Subcutaneous adipose tissue (tissue), 4 donors: ENCODE measurements around the gene DPP6. TPM values are rescaled to one million over a fixed set of nuclear protein-coding genes. Genes with fewer than 3 reads are reported as not detected.

ENCODE experiments used
- total RNA-seq, 4 donors: library from RNA; depleted of rRNA; stranded (reverse); fragments of >200 nt; gene quantifications; one replicate each; pipeline ENCODE4 v1.1.0, GENCODE V29; 2016
- TF ChIP-seq, protein P1 (sequence below): fragments of 450-650 bp; IDR thresholded peaks from one replicate; pipeline ENCODE4 v1.5.1; 2016; ENCODE audit warnings: low read depth, mild to moderate bottlenecking, control low read depth, antibody characterized with exemption, moderate library complexity

The DPP6 gene
- total RNA-seq, 4 donors from 2014 or later = 0.19 to 2.0 (median 0.85) TPM; not detected in 1

DNA sequence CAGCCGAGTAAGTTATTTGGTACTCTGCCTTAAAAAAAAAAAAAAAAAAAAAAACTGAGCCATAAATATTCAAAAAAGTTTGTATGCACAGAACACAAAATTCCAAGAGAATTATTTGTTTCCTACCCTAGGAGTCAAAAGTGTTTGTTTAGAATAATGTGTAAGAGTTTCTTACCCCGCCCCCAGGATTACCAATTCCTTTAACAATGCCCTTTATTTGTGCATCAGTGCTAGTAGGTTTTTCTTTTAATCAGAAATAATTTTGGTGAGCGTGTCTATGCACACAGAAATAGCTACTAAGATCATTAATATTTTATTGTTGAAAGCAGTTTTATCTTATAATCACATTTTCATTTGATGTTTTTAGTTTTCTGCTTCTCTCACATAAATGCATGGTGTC is 374.6 kb downstream of the DPP6 start:
- TF ChIP-seq, protein P1, sequence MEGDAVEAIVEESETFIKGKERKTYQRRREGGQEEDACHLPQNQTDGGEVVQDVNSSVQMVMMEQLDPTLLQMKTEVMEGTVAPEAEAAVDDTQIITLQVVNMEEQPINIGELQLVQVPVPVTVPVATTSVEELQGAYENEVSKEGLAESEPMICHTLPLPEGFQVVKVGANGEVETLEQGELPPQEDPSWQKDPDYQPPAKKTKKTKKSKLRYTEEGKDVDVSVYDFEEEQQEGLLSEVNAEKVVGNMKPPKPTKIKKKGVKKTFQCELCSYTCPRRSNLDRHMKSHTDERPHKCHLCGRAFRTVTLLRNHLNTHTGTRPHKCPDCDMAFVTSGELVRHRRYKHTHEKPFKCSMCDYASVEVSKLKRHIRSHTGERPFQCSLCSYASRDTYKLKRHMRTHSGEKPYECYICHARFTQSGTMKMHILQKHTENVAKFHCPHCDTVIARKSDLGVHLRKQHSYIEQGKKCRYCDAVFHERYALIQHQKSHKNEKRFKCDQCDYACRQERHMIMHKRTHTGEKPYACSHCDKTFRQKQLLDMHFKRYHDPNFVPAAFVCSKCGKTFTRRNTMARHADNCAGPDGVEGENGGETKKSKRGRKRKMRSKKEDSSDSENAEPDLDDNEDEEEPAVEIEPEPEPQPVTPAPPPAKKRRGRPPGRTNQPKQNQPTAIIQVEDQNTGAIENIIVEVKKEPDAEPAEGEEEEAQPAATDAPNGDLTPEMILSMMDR = no peak

DNA sequence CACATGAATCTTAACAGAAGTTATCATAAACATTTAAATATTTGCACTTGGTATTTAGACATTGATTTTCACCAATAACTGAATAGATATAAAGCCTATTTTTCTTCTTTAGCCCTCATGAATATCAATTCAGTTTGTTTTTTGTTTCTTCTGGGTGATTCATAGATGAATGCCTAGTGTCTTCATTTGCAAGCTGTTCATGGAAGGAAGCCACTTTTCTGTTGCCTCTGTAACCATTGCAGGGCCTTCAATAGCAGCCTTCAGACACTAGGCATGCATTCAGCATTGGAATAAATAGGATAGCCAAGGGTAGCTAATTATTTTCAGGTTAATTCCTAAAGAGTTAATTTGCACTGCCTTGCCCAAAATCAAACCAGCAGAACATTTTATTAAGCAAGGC is 375.3 kb downstream of the DPP6 start:
- TF ChIP-seq, protein P1 = no peak

DNA sequence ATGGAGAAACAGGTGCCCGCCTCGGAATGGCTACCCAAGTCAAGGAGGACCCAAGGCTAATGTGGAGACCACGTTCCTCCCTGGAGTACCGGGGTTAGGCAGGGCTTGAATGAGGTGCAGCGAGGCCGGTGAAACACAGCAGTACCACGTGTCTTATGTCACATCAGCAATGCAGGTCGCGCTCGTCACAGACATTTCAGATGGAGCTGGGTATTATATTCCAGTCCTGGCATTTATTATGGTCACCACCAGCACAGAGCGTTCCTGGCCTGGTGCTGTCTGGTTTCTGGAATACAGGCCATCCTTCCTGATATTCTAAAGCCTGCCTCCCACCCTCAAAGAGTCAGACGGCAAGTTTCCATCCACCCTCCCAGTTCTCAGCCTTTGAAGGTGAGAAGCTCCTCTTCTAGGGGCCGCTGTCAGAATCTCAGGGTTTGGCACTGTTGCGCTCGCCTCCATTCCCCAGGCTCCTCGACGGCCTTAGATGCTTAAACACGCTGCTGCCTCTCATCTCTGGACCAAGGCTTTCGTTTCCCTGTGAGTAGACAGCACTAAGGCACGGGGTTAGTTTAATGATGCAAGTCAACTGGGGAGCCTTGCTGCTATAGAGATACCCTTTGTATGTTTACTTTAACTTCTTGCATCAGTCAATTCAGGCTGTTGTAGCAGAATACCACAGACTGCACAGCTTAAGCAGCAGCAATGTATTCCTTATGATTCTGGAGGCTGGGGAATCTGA is 377.6 kb downstream of the DPP6 start:
- TF ChIP-seq, protein P1 = no peak

DNA sequence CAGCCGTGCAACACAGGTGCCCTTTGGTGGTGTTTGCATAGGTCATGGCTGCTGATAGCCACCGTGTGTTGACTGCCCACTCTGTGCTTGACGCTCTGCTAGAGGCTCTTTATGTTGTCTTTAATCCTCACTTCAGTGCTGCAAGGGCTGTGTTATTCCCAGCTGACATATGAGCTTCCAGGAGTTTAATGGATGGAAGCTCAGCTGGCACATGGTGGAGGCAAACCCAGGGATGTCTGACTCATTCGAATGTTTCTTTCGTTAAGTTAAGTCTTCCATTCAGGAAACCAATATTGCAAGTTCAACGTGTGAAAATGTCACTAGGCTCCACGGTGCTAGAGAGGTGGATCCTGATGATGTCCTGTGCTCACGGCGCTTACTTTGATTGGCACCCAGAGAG is 378.4 kb downstream of the DPP6 start:
- TF ChIP-seq, protein P1 = no peak

DNA sequence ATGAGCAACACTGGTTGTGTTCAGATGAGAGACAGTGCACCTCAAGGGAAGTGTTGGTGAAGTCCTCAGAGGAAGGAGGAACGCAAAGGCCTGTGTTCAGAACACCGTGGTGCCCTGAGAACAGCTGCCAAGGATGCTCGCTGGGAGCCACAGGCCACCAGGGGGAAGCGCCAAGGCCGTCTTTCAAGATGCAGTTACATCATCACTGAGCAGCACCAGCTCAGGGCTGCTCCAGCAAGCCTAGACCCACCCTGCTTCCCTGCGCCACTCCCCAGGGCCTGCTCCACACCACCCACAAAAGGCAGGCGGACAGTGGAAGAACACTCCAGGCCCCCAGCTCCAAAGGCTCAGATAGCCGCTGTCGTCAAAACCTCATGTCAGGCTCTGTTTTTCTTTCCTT is 378.8 kb downstream of the DPP6 start:
- TF ChIP-seq, protein P1 = no peak

DNA sequence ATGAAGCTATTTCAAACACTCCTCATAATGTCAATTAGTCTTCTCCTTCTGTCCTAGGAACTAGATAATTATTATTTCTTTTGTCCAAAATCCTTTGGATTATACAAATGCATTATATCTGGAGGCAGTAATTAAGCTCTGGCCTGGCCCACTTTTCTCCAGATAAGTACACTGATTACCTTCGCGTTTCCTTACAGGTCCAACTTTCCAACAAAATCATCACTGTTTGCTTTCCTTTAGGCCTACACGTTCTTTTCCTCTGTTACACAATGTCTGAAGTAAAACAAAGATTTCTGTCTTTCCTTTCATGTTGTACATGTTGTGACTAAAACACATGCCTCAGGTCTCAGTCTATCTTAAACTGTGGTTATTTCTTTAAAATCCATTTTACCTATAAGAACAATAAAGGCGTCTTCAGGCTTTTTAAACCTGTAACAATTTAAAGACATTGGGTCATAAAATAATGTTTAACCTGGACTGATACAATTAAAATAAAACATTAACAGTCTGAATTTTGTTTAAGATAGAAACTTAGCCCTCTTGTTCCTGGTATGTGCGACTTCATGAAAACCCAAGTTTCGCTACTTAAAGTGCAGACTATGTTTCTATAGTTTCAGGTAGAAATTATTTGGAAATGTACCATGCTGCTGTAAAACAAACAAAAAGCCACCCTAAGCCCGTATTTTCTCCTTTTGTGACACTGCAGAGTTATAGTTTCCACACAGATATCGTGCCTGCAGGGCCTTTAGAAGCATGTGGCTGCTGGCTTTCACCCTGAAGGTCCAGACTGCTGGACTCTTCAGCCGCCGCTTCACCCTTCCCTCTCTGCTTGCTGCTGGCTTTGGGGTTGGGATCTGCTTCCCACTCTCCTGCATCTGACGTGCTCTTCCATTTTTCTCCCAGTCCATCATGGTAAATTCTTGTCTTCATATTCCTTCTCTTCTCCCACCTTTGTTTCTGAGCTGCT is 381.7 kb downstream of the DPP6 start:
- TF ChIP-seq, protein P1 = no peak

DNA sequence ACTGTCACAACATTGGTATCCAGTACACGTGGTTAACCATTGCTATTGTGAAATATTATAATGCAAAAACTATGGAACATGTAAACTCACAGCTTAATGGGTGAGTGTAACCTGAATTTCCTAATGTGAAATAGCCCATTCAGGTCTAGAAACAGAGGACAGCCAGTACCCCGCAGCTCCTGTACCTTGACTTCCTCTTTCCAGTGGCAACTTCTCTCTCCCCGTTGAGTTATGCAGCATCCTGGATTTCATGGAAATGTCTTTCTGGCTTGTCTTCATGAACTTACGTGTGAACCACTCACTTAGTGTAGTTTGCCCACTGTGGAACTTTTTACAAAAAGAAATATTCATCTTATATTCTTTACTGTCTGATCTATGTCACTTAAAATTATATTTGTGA is 384.4 kb downstream of the DPP6 start:
- TF ChIP-seq, protein P1 = no peak
